Ovary (tissue), 3 donors: ENCODE data around the gene BABAM2.

Experiments used
- CTCF ChIP-seq, 3 donors: fragments of 450-650 bp in 2 of 3; fragments of 200-600 bp in 1 of 3; IDR thresholded peaks; one replicate each; pipeline versions ENCODE4 v1.5.1 to v1.8.0; 2016 to 2022; ENCODE audit warnings: antibody characterized with exemption in 3 of 3, mild to moderate bottlenecking in 1 of 3
- EP300 ChIP-seq: sonication (generic); formaldehyde crosslinking; IDR thresholded peaks from one replicate; pipeline ENCODE4 v1.6.1; 2017; ENCODE audit warnings: antibody characterized with exemption
- POLR2A ChIP-seq: fragments of 450-650 bp; IDR thresholded peaks from one replicate; pipeline ENCODE4 v1.6.1; 2017; ENCODE audit warnings: antibody characterized with exemption, mild to moderate bottlenecking, moderate library complexity
- donor health status: DM: no; HTN: no; CAD: no.

GRCh38 chr2:28178946-28179345 is 288.4 kb downstream of the BABAM2 start:
- TF ChIP-seq CTCF (IDR thresholded peaks at IDR 0.05) (no peak), POLR2A (no peak), EP300 (no peak)
